ENCODE data around the gene OGDHL.
"Not testable (repeated sequence)": the region's sequence is repeated elsewhere in the genome, so short reads cannot be mapped to it uniquely, and the experiment has no call there.

OGDHL gene

GRCh38 chr10:49766484-49766883 is 4.4 kb upstream of the OGDHL start:
- peaks cover 51% of the 10 kb centered on the region for H3K27me3 Mint-ChIP-seq
- no peak overlapping the region for H3K4me3 Mint-ChIP-seq
- no peaks in the 10 kb centered on the region for H3K9me3 Mint-ChIP-seq
- DNase-seq, result no peak
- H3K27ac Mint-ChIP-seq, result no peak overlapping the region
- CTCF ChIA-PET, result no interaction called here
- no peaks in the 10 kb centered on the region for H3K36me3 Mint-ChIP-seq
- peaks cover 9% of the 10 kb centered on the region for H3K4me1 Mint-ChIP-seq

- H3K36me3 Mint-ChIP-seq, result no peaks in the 10 kb centered on the region
- no peaks in the 10 kb centered on the region for H3K9me3 Mint-ChIP-seq
- H3K27ac Mint-ChIP-seq, result no peak overlapping the region
- CTCF ChIA-PET, result no interaction called here
- H3K4me1 Mint-ChIP-seq, result peaks cover 5% of the 10 kb centered on the region
- peak overlapping the region; percentile 46 for H3K4me3 Mint-ChIP-seq
- no peak for DNase-seq
- peaks cover 39% of the 10 kb centered on the region for H3K27me3 Mint-ChIP-seq
These were observed 399 bp upstream of the OGDHL start for GRCh38 chr10:49762566-49762877.

GRCh38 chr10:49761201-49761788 is 828 bp downstream of the OGDHL start:
- CTCF ChIA-PET, result no interaction called here
- H3K36me3 Mint-ChIP-seq, result no peaks in the 10 kb centered on the region
- no peak overlapping the region for H3K27ac Mint-ChIP-seq
- H3K4me1 Mint-ChIP-seq, result peaks cover 5% of the 10 kb centered on the region
- no peaks in the 10 kb centered on the region for H3K9me3 Mint-ChIP-seq
- no peak for DNase-seq
- H3K4me3 Mint-ChIP-seq, result peak overlapping the region; percentile 23
- peaks cover 35% of the 10 kb centered on the region for H3K27me3 Mint-ChIP-seq

- CTCF ChIA-PET, result no interaction called here
- H3K4me3 Mint-ChIP-seq, result peak overlapping the region; percentile 23
- DNase-seq, result no peak
- H3K4me1 Mint-ChIP-seq, result peaks cover 5% of the 10 kb centered on the region
- H3K27ac Mint-ChIP-seq, result no peak overlapping the region
- peaks cover 35% of the 10 kb centered on the region for H3K27me3 Mint-ChIP-seq
- H3K36me3 Mint-ChIP-seq, result no peaks in the 10 kb centered on the region
- no peaks in the 10 kb centered on the region for H3K9me3 Mint-ChIP-seq
These were observed 1.3 kb downstream of the OGDHL start for GRCh38 chr10:49760789-49761188.

- DNase-seq, result no peak
- Mint-ChIP-seq H3K27ac (no peak overlapping the region), H3K27me3 (peaks cover 35% of the 10 kb centered on the region), H3K4me1 (peaks cover 5% of the 10 kb centered on the region), H3K9me3 (no peaks in the 10 kb centered on the region), H3K4me3 (no peak overlapping the region), H3K36me3 (no peaks in the 10 kb centered on the region)
- CTCF ChIA-PET, result no interaction called here
These were observed 2.2 kb downstream of the OGDHL start for GRCh38 chr10:49759787-49760551.

DNA sequence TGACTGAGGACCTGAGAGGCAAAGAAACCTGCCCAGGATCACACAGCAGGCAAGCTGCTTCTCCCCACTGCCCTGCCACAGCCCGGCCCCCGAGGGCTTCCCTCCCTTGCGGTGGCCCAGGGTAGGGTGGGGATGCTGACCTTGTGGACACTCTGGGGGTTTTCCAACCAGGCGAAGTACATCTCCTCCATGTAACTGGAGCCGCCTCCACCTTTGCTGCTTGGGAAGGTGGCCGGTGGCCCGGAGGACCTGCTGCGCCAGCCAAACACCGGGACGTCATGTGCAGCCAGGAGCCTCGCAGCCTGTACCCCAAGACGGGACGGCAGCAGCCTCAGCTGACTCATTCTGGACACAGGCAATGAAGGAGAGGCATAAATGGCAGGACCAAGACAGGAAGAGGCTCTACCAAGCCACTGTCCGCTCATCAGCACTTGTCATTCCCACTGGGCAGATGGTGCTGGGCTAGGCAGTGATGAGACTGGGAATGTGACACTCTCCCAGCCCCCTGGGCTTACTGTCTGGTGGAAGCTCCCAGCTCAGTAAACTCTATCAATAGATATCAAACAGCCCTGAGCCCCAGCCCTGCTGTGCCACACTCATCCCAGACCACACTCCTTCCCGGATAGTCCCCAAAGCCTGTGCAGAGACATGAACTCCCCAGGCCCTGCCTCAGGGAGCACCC is 3.7 kb downstream of the OGDHL start:
- Mint-ChIP-seq H3K4me1 (peaks cover 5% of the 10 kb centered on the region), H3K4me3 (no peak overlapping the region), H3K27me3 (peaks cover 31% of the 10 kb centered on the region), H3K9me3 (no peaks in the 10 kb centered on the region), H3K27ac (no peak overlapping the region), H3K36me3 (no peaks in the 10 kb centered on the region)
- CTCF ChIA-PET, result no interaction called here
- no peak for DNase-seq

DNA sequence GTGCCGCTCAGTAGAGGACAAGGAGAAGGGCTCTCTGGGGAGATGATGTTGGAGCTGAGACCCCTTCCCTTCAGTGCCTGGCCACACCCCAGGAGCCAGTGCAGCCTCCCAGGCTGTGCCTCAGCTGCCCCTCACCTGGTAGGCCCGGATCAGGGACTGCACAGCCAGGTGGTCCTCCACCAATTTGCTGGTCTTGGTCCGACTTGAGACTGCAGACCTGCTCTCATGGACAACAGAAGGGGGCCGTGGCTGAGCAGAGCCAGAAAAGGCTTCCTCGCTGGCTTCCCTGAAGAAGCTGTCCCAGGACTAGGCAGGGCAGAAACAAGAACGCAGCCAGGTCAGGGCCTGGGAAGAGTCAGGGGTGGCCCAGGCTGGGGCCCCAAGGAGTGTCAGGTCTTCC is 5.5 kb downstream of the OGDHL start:
- Mint-ChIP-seq H3K9me3 (no peaks in the 10 kb centered on the region), H3K4me1 (no peaks in the 10 kb centered on the region), H3K36me3 (no peaks in the 10 kb centered on the region), H3K4me3 (no peak overlapping the region), H3K27ac (no peak overlapping the region), H3K27me3 (peaks cover 22% of the 10 kb centered on the region)
- CTCF ChIA-PET, result no interaction called here
- DNase-seq, result no peak

GRCh38 chr10:49756031-49756430 is 6.1 kb downstream of the OGDHL start:
- Mint-ChIP-seq H3K4me3 (no peak overlapping the region), H3K9me3 (no peaks in the 10 kb centered on the region), H3K27ac (no peak overlapping the region), H3K36me3 (no peaks in the 10 kb centered on the region), H3K4me1 (no peaks in the 10 kb centered on the region), H3K27me3 (peaks cover 20% of the 10 kb centered on the region)
- CTCF ChIA-PET, result no interaction called here
- no peak for DNase-seq

- DNase-seq, CTCF ChIA-PET: not testable (repeated sequence)
These were observed 7.2 kb downstream of the OGDHL start for GRCh38 chr10:49754951-49755350.

DNA sequence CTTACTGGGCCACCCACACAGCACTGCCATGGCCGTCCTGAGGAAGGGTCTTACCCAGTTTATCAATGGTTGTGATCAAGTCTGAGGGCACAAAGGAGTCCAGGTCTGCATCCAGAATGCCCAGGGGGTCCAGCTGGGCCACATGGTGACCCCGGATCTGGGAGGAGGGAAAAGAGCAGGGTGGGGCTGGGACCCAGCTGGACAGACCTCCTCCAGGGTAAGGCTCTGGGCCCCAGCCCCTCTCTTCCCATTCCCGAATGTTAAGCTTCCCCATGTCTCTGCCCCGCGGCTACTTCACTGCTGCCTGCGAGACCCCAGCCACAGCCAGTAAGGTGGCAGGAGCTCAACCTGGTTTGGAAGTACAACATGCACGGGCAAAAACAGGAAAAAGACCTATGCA is 9.5 kb downstream of the OGDHL start:
- H3K4me1 Mint-ChIP-seq, result no peaks in the 10 kb centered on the region
- no peak overlapping the region for H3K27ac Mint-ChIP-seq
- H3K4me3 Mint-ChIP-seq, result no peak overlapping the region
- CTCF ChIA-PET, result no interaction called here
- no peaks in the 10 kb centered on the region for H3K9me3 Mint-ChIP-seq
- no peak for DNase-seq
- peaks cover 5% of the 10 kb centered on the region for H3K27me3 Mint-ChIP-seq
- no peaks in the 10 kb centered on the region for H3K36me3 Mint-ChIP-seq

More at GRCh38 chr10:49754951-49755350, 7.2 kb downstream of the OGDHL start:
- H3K36me3 Mint-ChIP-seq, H3K4me3 Mint-ChIP-seq, H3K9me3 Mint-ChIP-seq, H3K4me1 Mint-ChIP-seq, H3K27ac Mint-ChIP-seq: not testable (repeated sequence)
- peaks cover 12% of the 10 kb centered on the region for H3K27me3 Mint-ChIP-seq

DNA sequence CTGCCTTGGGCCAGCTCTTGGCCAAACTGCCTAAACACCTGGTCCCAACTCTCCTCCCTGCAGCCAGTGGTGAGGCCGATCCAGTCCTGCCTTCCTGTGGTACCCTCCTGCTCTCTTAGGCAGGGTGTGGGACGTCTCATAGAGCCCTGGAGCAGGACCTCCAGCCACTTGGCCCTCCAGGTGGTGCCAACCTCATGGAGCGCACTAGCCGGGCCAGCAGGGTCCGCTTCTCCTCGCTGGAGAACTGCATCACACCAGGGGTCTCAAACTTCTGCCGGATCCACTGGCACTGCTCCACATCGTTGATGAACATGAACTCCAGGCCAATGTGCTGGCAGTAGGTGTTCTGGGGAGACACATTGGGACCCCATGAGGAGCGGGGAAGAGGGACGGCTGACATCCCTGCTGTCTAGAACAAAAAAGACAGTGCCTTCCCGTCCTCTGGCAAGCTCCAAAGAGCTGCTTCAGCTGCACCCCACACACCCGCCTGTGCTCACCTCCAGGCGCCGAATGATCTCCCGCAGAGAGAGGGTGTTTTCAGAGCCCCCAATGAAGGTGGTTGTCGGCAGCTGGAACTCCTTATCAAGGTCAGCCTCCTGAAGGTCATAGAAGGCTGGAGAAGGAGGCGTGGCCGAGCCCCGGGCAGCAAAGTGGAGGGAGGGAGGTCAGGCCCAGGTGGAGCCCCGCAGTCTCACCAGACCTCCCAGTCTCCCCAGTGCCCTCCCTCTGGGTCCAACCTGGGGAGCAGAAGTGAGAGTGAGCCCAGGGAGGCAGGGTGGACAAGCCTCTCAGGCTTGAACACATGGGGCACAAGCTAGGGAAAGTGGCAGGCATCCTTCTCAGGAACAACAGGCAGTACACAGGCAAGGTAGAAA is 10.2 kb downstream of the OGDHL start:
- DNase-seq, result no peak
- no peak overlapping the region for H3K4me3 Mint-ChIP-seq
- no peaks in the 10 kb centered on the region for H3K4me1 Mint-ChIP-seq
- peaks cover 5% of the 10 kb centered on the region for H3K27me3 Mint-ChIP-seq
- H3K9me3 Mint-ChIP-seq, result no peaks in the 10 kb centered on the region
- CTCF ChIA-PET, result no interaction called here
- no peak overlapping the region for H3K27ac Mint-ChIP-seq
- no peaks in the 10 kb centered on the region for H3K36me3 Mint-ChIP-seq

GRCh38 chr10:49751216-49751615 is 10.9 kb downstream of the OGDHL start:
- CTCF ChIA-PET, result no interaction called here
- Mint-ChIP-seq H3K9me3 (no peaks in the 10 kb centered on the region), H3K27me3 (peaks cover 5% of the 10 kb centered on the region), H3K36me3 (no peaks in the 10 kb centered on the region), H3K4me1 (no peaks in the 10 kb centered on the region), H3K4me3 (no peak overlapping the region), H3K27ac (no peak overlapping the region)
- no peak for DNase-seq

GRCh38 chr10:49750546-49750945 is 11.6 kb downstream of the OGDHL start:
- no peaks in the 10 kb centered on the region for H3K9me3 Mint-ChIP-seq
- H3K27me3 Mint-ChIP-seq, result peaks cover 5% of the 10 kb centered on the region
- no peaks in the 10 kb centered on the region for H3K4me1 Mint-ChIP-seq
- no peak for DNase-seq
- no peaks in the 10 kb centered on the region for H3K36me3 Mint-ChIP-seq
- CTCF ChIA-PET, result no interaction called here
- H3K4me3 Mint-ChIP-seq, result no peak overlapping the region
- H3K27ac Mint-ChIP-seq, result no peak overlapping the region

- CTCF ChIA-PET, result no interaction called here
- Mint-ChIP-seq H3K36me3 (no peaks in the 10 kb centered on the region), H3K27ac (no peak overlapping the region), H3K9me3 (no peaks in the 10 kb centered on the region), H3K4me3 (no peak overlapping the region), H3K27me3 (peaks cover 5% of the 10 kb centered on the region), H3K4me1 (no peaks in the 10 kb centered on the region)
- no peak for DNase-seq
These were observed 12.3 kb downstream of the OGDHL start for GRCh38 chr10:49749556-49750491.

Data from activated naive CD4-positive, alpha-beta T cell treated with anti-CD3 and anti-CD28 coated beads, Interleukin-2, amount 10 ng/mL, durations not matched to agents 7 days and 5 days (primary cell).